Stimulated activated CD8-positive, alpha-beta memory T cell treated with anti-CD3 and anti-CD28 coated beads, Interleukin-12 subunit alpha, Interleukin-12 subunit beta, amount 100 ng/mL, for 4 hours (primary cell): ENCODE data around the gene ELAVL1.

Experiments used
- DNase-seq: peaks from one replicate; pipeline ENCODE4 v3.0.0-alpha.2; 2020; ENCODE audit warnings: low read depth

ELAVL1 gene

DNA sequence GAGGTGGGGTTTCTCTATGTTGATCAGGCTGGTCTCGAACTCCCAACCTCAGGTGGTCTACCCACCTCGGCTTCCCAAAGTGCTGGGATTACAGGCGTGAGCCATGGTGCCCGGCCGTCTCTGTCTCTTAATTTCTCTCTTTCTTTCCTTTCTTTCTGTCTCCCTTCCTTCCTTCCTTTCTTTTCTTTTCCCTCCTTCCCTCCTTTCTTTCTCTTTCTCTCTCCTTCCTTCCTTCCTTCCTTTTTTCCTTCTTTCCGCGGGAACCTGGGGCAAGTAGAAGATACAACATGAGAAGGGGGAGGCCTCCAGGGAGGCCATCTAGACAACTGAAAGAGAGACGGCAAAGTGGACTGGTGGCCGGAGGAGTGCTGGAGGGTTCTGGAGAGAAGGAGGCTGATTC lies 15.2 kb upstream of the ELAVL1 start:
- DNase-seq, result no peak

DNA sequence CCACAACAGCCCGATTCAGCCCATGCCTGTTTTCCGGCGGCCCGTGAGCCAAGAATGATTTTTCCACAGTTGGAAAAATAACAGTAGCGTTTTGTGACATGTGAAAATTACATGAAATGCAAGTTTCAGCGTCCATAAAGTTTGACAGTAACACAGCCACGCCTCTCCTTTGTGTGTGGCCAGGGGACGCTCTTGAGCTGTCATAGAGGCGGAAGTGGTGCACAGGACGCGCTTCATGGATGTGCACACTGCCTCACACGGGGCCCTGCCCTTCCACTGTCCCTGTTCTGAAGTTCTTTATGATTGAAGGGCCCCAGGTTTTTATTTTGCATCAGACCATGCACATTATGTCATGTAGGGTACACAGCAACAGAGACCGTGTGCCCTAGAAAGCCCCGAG lies 12.4 kb upstream of the ELAVL1 start:
- no peak for DNase-seq

DNA sequence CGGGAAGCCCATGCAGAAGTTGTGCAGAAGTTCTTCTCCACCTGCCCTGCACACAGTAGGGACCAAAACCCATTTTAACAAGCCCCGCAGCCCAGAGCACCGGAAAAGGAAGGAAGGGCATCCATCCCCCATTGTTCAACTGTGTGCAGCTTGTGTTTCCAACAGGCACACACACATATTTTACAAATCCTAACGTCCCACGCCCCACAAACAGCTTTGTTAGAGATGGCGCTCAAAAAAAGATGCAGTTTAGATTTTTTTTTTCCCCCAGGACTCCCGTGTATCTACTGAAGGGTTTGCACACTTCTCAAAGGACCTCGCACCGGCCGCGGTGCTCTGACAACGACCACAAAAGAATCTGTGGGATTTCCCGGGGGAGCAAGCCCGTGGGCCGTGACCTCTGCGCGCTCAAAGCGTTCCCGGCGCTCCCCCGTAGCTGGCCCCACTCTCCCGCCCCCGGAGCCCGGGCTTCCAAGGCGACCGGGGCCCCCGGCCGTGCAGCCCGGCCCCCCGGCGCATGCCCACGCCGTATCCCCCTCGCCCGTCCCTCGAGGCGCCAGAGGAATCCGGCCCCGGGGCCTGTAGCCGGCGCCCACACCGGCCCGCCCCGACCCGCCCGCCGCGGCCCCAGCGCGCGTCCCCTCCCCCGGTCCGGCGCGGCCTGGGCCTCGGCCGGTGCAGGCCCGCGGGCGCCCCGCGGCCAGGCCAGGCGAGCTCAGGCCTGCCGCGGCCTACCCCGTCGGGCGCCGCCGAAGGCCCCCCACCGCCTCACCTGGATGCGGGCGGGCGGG lies 523 bp downstream of the ELAVL1 start:
- DNase-seq, result peak; percentile 18

DNA sequence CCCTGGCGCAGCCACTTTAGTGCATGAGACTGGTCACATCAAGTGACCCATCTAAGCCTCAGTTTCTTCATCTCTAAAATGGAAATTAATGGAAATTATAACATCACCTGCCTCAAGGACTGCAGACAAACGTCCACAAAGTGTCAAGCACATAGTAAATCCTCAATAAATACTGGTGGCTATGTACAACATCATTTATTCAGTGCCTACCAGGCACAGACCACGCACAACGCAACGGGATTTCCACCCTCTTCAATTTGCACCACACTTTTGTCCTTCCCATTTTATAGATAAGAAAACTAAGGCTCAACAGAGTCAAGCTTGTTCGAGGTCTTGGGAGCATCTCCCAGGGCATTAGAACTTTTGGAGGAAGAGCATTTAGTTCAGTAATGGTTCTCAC lies 1.4 kb downstream of the ELAVL1 start:
- DNase-seq, result no peak

DNA sequence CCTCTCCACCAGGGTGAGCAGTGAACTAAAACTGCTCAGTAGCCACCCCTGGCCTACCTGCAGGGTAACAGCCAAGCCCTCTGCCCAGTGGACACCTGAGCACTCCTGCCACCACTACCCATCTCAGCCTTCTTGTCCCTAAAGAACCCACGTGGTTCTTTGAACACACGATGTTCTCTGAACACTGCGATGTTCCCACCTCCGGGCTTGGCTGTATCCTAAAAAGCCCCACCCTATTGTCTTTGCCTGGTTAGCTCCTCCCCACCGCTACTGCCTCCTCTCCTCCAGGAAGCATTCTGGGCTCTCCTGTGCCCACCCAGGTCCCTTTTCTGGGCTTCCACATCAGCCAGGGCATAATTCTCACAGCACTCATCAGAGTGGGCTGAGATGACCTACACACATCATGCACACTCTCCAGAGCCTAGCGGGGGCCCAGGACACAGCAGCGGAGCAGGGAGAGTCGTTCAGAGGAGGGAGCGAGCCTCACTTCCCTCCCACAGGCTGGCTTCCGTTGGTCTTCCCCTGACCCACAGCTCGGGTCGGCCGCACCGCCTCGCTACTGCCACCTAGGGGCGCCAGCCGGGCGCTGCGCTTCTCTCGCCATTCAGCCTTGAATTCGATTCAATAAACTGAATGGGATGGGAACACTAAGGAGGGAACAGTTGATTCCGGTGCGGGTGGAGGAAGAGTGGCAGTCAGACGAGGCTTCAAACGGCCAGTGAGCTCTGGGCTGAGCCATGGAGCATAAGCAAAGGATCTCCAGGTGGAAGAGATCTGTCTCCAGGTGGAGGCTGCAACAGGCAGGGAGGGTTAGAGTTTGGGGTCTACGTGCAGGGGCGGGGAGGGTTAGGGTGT lies 3.2 kb downstream of the ELAVL1 start:
- DNase-seq, result peak; percentile 58

DNA sequence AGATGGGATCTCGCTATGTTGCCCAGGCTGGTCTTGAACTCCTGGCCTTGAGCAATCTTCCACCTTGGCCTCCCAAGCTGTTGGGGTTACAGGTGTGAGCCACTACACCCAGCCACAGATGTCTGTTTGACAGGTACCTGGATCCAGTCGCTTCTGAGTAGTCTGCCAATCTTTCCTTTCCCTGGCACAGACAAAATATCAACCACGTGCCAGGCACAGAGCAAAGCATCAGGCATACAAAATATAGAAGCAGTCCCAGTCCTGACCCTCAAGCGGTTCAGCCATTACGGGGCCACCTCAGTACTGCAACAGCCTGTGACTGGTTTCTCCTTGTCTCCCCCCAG lies 3.8 kb downstream of the ELAVL1 start:
- DNase-seq, result no peak

DNA sequence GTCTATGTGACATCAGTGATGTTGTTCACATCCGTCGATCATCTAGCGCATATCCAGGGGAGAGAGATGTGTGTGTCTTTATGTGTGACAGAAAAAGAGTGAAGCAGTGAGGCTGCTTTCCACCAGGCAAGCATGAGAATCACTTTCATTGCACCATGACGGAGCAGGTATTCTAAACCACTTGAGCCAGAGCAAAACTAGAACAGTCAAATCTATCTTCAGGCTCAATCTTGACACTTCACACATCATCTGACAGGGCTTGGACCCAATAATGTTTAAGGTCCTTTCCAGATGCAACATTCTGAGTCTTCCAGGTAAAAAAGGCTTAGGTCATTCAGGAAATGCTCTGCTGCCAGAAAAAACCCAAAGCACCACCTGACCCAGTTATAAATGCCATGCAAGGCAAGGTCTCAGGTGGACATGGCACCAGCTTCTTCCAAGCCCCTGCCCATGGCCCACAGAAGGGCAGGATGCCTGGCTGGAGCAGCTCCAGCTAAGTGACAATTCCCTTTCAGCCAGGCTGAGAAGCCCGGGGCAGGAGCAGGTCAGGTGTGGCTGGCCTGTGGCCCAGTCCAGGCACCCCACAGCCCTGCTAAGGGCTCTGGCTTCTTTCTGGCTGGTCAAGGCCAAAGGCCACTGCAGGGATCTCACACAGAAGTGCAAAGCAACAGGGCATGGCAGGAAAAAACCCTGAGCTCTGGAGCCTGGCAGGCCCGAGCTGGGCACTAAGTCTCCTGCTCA lies 5.0 kb downstream of the ELAVL1 start:
- DNase-seq, result no peak

DNA sequence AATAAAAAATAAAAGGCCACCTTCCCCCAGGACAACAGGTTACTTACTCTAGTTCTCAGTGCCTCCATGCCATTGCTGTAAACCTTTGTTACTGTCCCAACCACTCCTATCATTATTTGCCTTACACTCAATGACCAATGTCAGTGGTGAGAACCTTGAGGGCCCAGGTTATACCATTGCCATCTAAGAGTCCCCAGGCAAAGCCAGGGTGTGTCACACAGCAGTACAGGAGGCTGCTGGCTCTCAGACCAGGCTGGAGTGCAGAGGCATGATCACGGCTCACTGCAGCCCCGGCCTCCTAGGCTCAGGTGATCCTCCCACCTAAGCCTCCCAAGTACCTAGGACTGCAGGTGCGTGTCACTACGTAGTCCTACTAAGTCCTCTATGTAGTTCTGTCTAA lies 6.1 kb downstream of the ELAVL1 start:
- no peak for DNase-seq

DNA sequence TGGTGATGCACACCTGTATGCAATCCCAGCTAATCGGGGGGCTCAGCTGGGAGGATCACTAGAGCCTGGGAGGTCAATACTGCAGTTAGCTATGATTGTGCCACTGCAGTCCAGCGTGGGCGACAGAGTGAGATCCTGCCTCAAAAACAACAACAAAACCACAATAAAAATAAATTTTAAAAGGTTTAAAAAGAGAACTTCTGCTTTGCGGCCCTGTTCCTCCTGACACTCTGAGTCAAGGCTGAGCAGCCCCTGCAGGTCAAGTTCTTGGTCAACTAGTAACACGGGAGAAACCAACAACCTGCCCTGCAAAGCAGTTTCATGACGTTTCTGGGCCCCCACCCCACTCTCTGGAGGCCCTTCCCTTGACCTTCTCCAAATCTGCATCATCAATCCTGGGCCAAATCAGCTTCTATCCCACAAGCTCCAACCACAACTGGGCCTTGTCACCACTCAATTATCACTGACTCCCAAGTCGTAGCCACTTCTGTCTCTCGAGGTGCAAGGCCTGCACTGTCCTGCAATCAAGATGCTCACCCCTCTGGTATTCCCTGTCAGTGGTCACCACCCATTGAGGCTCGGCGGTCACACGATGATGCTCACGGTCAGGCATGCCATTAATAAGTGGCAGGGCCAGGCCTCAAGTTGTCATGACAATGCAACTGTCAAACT lies 7.5 kb downstream of the ELAVL1 start:
- DNase-seq, result no peak

DNA sequence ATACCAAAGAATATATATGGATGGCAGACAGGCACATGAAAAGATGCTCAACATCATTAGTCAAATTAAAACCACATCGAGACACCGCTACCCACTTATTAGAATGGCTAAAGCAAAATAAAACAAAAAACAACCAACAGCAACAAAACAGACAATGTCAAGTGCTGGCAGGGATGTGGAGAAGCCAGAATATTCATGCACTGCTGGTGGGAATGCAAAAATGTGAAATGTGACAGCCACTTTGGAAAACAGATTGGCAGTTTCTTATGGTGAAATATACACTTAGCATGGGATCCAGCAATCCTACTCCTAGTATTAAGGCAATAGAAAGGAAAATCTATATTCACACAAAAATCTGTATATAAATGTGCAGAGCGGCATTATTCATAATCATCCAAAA lies 8.6 kb downstream of the ELAVL1 start:
- no peak for DNase-seq

DNA sequence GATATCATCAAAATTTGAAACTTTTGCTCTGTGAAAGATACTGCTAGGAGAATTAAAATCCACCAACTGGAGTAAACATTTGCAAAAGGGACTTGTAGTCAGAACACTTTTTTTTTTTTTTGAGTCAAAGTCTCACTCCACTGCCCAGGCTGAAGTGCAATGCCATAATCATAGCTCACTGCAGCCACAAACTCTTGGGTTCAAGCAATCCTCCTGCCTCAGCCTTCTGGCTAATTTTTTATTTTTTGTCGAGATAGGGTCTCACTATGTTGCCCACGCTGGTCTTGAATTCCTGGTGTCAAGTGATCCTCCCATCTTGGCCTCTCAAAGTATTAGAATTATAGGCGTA lies 9.7 kb downstream of the ELAVL1 start:
- no peak for DNase-seq

DNA sequence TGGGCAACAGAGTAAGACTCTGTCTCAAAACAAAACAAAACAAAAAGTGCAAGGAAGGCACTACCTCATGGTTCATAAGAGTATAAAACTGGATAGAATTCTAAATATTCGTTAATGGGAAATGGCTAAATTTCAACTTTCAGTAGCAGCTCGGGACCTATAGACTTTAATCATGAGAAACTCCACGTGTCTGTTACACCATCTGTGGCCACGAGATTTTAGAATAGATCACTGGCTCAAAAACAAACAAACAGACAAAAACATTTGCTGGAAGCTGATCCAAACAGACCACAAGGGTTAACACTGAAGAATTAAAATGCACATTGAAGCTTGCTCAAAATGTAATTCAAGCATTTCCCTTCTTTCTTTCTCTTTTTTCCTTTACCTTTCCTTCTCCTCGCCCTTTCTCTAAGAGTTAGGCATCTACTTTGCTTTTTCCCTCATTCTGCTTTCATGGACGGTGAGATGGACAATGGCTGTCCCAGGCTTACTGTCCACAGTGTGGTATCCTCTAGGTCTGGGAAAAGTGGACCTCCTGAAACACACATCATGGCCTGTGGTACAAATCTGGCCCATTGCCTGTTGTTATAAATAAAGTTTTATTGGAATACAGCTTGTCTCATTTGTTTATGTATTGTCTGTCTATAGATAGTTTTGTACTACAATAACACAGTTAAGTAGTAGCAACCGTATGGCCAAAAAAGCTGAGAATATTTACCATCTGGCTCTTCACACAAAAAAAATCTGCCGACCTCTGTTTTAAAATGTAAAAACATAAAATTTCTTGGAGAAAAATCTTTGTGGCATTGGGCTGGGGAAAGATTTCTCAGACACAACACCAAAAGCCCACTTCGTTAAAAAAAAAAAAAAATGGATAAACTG lies 10.3 kb downstream of the ELAVL1 start:
- DNase-seq, result no peak

DNA sequence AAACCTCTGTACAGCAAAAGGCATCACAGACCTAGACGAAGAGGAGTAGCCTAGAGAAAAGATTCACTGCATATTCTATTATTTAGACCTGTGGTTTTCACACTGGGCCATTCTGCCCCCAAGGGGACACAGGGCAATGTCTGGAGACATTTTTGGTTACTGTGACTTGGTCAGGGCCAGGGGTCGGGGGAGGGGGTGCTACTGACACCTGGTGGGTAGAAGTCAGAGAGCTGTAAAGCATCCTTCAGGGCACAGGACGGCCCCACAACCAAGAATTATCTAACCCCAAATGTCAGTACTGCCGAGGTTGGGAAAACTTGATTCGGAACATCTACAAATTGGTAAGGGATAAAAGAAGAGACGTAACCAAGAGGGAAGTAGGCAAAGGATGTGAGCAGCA lies 11.3 kb downstream of the ELAVL1 start:
- no peak for DNase-seq

DNA sequence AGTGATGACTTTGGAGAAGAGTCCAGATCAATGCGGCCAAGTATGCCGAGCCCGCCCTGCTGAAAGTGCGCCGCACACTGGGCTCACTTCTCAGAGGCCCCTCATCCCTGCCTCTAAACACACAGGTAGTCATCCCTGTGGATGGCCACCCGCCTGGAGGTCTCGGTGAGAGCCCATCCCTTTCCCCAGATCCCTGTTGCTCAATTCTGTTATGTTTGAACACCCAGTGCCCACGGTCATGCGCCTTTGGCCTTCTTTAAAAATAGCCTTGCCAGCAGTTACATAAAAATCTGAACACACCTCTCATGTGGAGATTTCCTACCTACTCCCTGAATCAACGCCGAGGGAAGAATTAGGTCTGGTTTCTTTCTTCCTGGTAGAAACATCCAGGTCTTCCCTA lies 11.9 kb downstream of the ELAVL1 start:
- DNase-seq, result no peak

DNA sequence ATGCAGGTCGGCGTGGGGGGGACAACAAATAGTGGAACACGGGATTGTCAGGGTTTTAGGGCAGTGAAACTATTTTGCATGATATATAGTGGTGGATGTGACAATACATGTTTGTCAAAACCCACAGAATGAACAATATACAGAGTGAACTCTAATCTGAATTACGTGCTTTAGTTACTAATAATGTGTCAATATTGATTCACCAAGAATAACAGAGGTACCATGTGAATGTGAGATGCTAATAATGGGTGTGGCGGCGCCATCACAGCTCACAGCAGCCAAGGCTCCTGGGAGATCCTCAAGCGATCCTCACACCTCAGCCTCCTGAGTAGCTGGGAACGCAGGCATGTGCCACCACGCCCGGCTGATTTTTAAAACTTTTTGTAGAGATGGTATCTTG lies 12.9 kb downstream of the ELAVL1 start:
- no peak for DNase-seq

DNA sequence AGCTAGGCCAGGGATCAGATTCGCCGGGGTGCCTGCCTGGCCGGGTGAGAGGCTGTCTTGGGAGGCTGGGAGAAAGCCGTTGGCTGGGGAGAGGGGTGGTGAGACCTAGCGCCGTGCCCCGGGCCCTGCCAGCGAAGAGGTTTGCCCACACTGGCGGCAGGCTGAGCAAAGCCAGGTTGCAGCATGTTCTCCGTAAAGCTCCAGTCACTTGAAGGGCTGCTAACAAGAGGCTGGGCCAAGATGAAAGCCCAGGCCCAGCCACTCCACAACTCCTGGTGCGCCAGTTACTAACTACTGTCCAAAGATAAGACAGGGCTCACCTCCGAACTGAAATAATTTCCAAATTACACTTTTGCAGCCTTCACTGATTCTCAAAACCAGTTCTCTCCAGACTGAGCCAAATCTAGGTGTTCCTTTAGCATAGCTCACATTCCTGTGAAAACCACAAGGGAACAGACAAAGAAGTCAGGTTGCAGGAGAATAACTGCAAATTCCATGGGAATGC lies 16.3 kb downstream of the ELAVL1 start:
- DNase-seq, result no peak

DNA sequence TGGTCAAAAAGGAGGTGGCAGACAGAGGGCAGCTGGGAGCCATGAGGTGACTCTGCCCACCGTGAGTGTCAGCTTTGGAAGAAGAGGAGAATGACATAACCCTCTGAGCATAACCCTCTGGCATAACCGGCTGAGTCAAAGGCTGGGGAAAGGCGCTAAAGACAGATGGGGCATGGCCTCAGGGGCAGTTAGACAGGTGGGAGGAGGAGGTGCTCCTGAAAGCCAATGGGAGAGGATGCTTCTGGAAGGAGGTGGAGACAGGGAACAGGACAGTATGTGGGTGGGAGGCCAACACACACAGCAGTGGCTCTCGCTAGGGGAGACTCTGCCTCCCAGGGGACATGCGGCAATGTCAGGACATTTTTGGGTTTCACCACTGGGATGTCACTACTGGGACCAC lies 17.1 kb downstream of the ELAVL1 start:
- DNase-seq, result no peak

DNA sequence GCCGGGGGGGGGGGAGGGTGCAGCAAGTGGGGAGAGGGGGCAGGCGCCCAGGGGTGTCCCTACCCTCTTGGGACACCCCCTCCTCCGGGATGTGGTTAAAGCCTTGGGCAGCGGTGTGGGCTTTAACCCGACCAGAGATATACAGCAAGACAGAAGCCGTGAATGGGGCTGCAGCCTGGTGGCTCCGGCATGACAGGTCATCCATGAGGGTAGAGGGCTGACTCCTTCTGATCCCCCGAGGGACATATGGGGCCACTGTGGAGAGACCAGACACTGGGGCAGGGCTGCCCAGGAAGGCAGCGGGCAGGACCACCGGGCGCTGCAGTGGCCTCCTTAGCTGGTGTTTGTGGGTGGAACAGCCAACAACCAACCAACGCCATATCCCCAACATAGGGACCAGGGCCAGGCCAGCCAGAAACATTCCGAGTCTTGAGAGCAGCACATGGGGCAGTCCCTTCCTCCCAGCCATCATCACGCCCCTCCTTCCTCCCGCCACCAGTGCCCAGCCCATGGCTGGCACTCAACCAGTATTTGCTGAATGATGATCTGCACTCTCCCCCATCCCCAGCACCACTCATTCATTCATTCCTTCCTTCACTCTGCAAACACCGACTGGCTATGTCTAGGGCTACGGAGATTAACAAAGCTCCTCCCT lies 18.2 kb downstream of the ELAVL1 start:
- no peak for DNase-seq

DNA sequence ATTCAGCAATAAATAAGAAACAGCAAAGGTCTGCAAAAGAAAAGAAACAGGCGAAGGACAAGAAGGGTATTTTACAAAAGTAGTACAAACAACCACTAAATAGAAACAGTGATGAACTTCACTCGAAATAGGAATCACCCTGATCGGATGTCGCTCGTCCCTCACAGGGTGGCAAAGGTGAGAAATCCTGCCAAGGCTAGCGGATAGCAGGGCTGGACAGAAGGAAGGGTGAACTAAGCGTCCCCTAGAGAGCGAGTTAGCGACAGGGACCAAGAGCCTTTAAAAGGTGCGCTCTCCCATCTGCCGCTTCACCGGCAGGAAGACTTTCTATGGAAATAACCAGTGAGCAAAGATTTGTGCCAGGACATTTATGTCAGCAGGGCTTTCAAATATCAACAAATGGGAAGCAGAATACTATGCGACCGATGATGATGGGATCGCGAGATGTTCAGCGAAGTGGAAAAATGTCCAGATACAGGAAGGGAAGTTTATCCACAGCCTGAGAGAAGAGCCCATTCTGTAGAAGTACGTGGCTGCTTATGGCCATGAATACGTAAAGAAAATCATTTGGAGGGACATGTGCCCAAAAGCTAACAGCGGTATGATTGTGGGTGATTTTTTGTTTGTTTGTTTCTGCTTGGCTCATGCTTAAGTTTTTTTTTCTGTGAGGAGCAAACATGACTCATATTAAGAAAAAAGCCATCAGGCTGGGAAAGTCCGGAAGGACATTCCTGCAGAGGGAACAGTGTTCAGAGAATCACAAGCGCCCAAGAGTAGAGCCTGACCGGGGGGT lies 18.9 kb downstream of the ELAVL1 start:
- DNase-seq, result no peak

DNA sequence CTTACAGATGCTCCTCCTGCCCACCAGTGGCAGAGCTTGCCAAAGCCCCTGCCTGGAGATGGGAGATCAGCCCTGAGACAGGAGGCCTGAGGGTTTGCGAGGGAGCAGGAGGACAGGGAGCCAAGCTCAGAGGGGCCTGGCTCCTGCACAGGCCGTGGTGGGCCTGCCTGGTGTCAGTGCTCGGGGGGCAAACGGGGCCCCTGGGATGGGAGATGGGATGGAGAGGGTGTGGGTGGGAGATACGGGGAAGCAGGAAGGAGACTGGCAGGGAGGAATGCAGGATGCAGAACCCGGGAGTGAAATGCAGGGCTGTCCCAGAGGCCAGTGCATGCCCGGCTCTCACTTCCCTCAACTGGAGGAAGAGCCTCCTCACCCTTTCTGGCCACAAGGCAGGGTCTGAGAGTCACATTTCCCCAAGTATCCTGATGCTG lies 19.9 kb downstream of the ELAVL1 start:
- no peak for DNase-seq
